CD14-positive monocyte (primary cell): Measurements from ENCODE around the gene GSK3A. TPM values are rescaled to one million over a fixed set of nuclear protein-coding genes. Genes with fewer than 3 reads are reported as not detected.
A peak's percentile ranks its signal among the peaks of the same experiment; 100 is the strongest.

Experiments
- DNase-seq, 3 donors: peaks; one replicate each; pipeline ENCODE4 v3.0.0-alpha.2; 2011 to 2022
- H2AFZ ChIP-seq: 2 replicates; pipeline ENCODE4 v1.6.0; 2012; ENCODE audit warnings: mild to moderate bottlenecking, low read depth, low read length, inconsistent platforms; ENCODE audit not compliant: insufficient read depth, poor library complexity, severe bottlenecking
- H3K27ac ChIP-seq, 2 donors: 1 replicate in 1 of 2; 2 replicates in 1 of 2; pipeline ENCODE4 v1.5.1; 2012 to 2013; ENCODE audit warnings: low read length in 2 of 2, control low read depth in 1 of 2, inconsistent platforms in 1 of 2, low read depth in 1 of 2, mild to moderate bottlenecking in 1 of 2
- H3K27me3 ChIP-seq, 2 donors: one replicate each; pipeline versions ENCODE4 v1.6.0 to v1.6.1; 2011 to 2013; ENCODE audit warnings: low read length in 2 of 2; ENCODE audit not compliant: control insufficient read depth in 2 of 2, insufficient read depth in 2 of 2
- H3K36me3 ChIP-seq, 2 donors: replicated peaks in 1 of 2; 1 replicate in 1 of 2; 2 replicates in 1 of 2; pipeline versions ENCODE4 v1.5.1 to v1.6.1; 2012 to 2013; ENCODE audit warnings: low read length in 2 of 2, control low read depth in 1 of 2, inconsistent platforms in 1 of 2, mild to moderate bottlenecking in 1 of 2; ENCODE audit not compliant: insufficient read depth in 2 of 2, control insufficient read depth in 1 of 2
- H3K4me1 ChIP-seq, 2 donors: 1 replicate in 1 of 2; 2 replicates in 1 of 2; pipeline versions ENCODE4 v1.5.1 to v1.6.1; 2012 to 2013; ENCODE audit warnings: low read length in 2 of 2, control low read depth in 1 of 2, inconsistent platforms in 1 of 2, mild to moderate bottlenecking in 1 of 2, moderate library complexity in 1 of 2; ENCODE audit not compliant: insufficient read depth in 2 of 2, control insufficient read depth in 1 of 2
- H3K4me2 ChIP-seq: replicated peaks from 2 replicates; pipeline ENCODE3; 2012; ENCODE audit warnings: low read length, moderate library complexity, mild to moderate bottlenecking; ENCODE audit not compliant: poor library complexity, severe bottlenecking; ENCODE audit errors: extremely low read depth
- H3K4me3 ChIP-seq, 3 experiments: fragments of 200-600 bp in 1 of 3; sonication (generic) in 1 of 3; replicated peaks in 1 of 3; 1 replicate in 2 of 3; 2 replicates in 1 of 3; pipeline ENCODE4 v1.5.1; 2011 to 2013; ENCODE audit warnings: low read length in 3 of 3, mild to moderate bottlenecking in 3 of 3, control low read depth in 2 of 3, low read depth in 2 of 3, inconsistent platforms in 1 of 3, moderate library complexity in 1 of 3
- H3K79me2 ChIP-seq: 2 replicates; pipeline ENCODE4 v1.6.0; 2012; ENCODE audit warnings: mild to moderate bottlenecking, control low read depth, inconsistent platforms, low read length, moderate library complexity; ENCODE audit not compliant: insufficient read depth
- H3K9ac ChIP-seq: 2 replicates; pipeline ENCODE4 v1.6.0; 2017; ENCODE audit warnings: low read length, mild to moderate bottlenecking; ENCODE audit not compliant: insufficient read depth, poor library complexity, severe bottlenecking
- H3K9me3 ChIP-seq, 2 donors: replicated peaks in 1 of 2; 1 replicate in 1 of 2; 2 replicates in 1 of 2; pipeline versions ENCODE4 v1.5.1 to v1.6.1; 2012 to 2013; ENCODE audit warnings: low read length in 2 of 2, control low read depth in 1 of 2; ENCODE audit not compliant: control insufficient read depth in 1 of 2, insufficient read depth in 1 of 2
- H4K20me1 ChIP-seq: 2 replicates; pipeline ENCODE4 v1.6.0; 2012; ENCODE audit warnings: mild to moderate bottlenecking, low read length, control low read depth, moderate library complexity; ENCODE audit not compliant: insufficient read depth
- H3K27ac Mint-ChIP-seq, 7 donors: one replicate each; pipeline ENCODE4 v1.8.0; 2020; ENCODE audit warnings: mild to moderate bottlenecking in 7 of 7, mixed read lengths in 7 of 7, moderate library complexity in 6 of 7, inconsistent platforms in 2 of 7
- H3K27me3 Mint-ChIP-seq, 3 donors: one replicate each; pipeline ENCODE4 v1.8.0; 2021 to 2022; ENCODE audit warnings: low read depth in 3 of 3, mild to moderate bottlenecking in 3 of 3, mixed read lengths in 3 of 3, moderate library complexity in 3 of 3, inconsistent platforms in 1 of 3
- H3K36me3 Mint-ChIP-seq, 2 donors: one replicate each; pipeline ENCODE4 v1.8.0; 2020; ENCODE audit warnings: mixed read lengths in 2 of 2, inconsistent platforms in 1 of 2, mild to moderate bottlenecking in 1 of 2
- H3K4me1 Mint-ChIP-seq: one replicate; pipeline ENCODE4 v1.8.0; 2020; ENCODE audit warnings: mild to moderate bottlenecking, mixed read lengths
- H3K4me3 Mint-ChIP-seq, 2 donors: one replicate each; pipeline ENCODE4 v1.8.0; 2020; ENCODE audit warnings: mild to moderate bottlenecking in 2 of 2, mixed read lengths in 2 of 2, moderate library complexity in 1 of 2
- H3K9me3 Mint-ChIP-seq, 7 donors: one replicate each; pipeline ENCODE4 v1.8.0; 2020 to 2022; ENCODE audit warnings: mixed read lengths in 7 of 7, mild to moderate bottlenecking in 6 of 7, moderate library complexity in 6 of 7, inconsistent platforms in 2 of 7
- CTCF ChIP-seq: fragments of 200-600 bp; IDR thresholded peaks from one replicate; pipeline ENCODE4 v1.8.0; 2022; ENCODE audit warnings: antibody characterized with exemption, mild to moderate bottlenecking
- WGBS: methylation state at CpG from one replicate; pipeline ENCODE4 v1.1.5; 2013; ENCODE audit warnings: missing lambda C conversion rate; ENCODE audit not compliant: insufficient coverage; 5-methylcytosine and 5-hydroxymethylcytosine counted together
- intact Hi-C, 2 donors: fragments of 100-400 bp; cut with micrococcal nuclease; formaldehyde crosslinking; loops; one replicate each; pipeline versions ENCODE4 v1.15.0 to v1.15.1; 2023
- polyA plus RNA-seq, 3 donors: library from polyadenylated mRNA; depleted of rRNA in 1 of 3; unstranded in 2 of 3; stranded (reverse) in 1 of 3; fragments of 300-500 nt in 2 of 3; fragments of >200 nt in 1 of 3; fragmentation: Illumina TruSeq in 2 of 3; gene quantifications; 1 replicate in 2 of 3; 2 replicates in 1 of 3; pipeline ENCODE4 v1.2.3, GENCODE V29; 2012 to 2021

The GSK3A gene
- polyA plus RNA-seq, 3 donors, result 12.3 to 47.2 (median 14.9) TPM

- peaks cover 40 to 59% of the 10 kb centered on the region in 2 donors for H3K36me3 ChIP-seq
- 98% methylated on average over 31 of the region's 43 CpGs for WGBS
- intact Hi-C loops, result no loop called here
- H3K4me1 ChIP-seq, result peaks cover 30 to 51% of the 10 kb centered on the region in 2 donors
- Mint-ChIP-seq H3K27ac (peak overlapping the region in 3 of 7 donors; percentile 36 to 54 (median 42)), H3K4me3 (peak overlapping the region in 1 of 2 donors; percentile 31), H3K9me3 (peaks cover 0 to 2% (median 0%) of the 10 kb centered on the region in 7 donors), H3K4me1 (peaks cover 48% of the 10 kb centered on the region), H3K27me3 (peaks cover 0 to 6% (median 0%) of the 10 kb centered on the region in 3 donors), H3K36me3 (peaks cover 38 to 60% of the 10 kb centered on the region in 2 donors)
- TF ChIP-seq CTCF, result no peak
- H3K4me2 ChIP-seq, result no peak overlapping the region
- no peak for DNase-seq
- no peak overlapping the region for H3K4me3 ChIP-seq
- H3K9me3 ChIP-seq, result no peaks in the 10 kb centered on the region
- no peak overlapping the region for H3K9ac ChIP-seq
- no peak overlapping the region for H3K27ac ChIP-seq
- H3K79me2 ChIP-seq, result peaks cover 83% of the 10 kb centered on the region
- H2AFZ ChIP-seq, result no peak overlapping the region
- peaks cover 52% of the 10 kb centered on the region for H4K20me1 ChIP-seq
- H3K27me3 ChIP-seq, result no peaks in the 10 kb centered on the region
Measured at GRCh38 chr19:42273407-42274064, 31.1 kb upstream of the GSK3A start.

GRCh38 chr19:42272989-42273406, 30.6 kb upstream of the GSK3A start:
- H2AFZ ChIP-seq, result no peak overlapping the region
- Mint-ChIP-seq H3K9me3 (peaks cover 0 to 2% (median 0%) of the 10 kb centered on the region in 7 donors), H3K36me3 (peaks cover 35 to 56% of the 10 kb centered on the region in 2 donors), H3K27ac (no peak overlapping the region), H3K4me3 (no peak overlapping the region), H3K27me3 (peaks cover 0 to 6% (median 0%) of the 10 kb centered on the region in 3 donors), H3K4me1 (peaks cover 44% of the 10 kb centered on the region)
- no peak overlapping the region for H3K9ac ChIP-seq
- peaks cover 47% of the 10 kb centered on the region for H4K20me1 ChIP-seq
- H3K36me3 ChIP-seq, result peaks cover 40 to 57% of the 10 kb centered on the region in 2 donors
- no peak for DNase-seq
- H3K9me3 ChIP-seq, result no peaks in the 10 kb centered on the region
- peaks cover 81% of the 10 kb centered on the region for H3K79me2 ChIP-seq
- 96% methylated on average over 23 of the region's 23 CpGs for WGBS
- no peak overlapping the region for H3K4me3 ChIP-seq
- no peak overlapping the region for H3K4me2 ChIP-seq
- H3K27ac ChIP-seq, result no peak overlapping the region
- H3K27me3 ChIP-seq, result no peaks in the 10 kb centered on the region
- H3K4me1 ChIP-seq, result peaks cover 30 to 47% of the 10 kb centered on the region in 2 donors
- intact Hi-C loops, result no loop called here
- TF ChIP-seq CTCF, result no peak
